NCI-H345 (cell line): ENCODE measurements around the gene STK4.

Source experiments
- DNase-seq: peaks from one replicate; lab custom pipeline; 2025; lab: John Stamatoyannopoulos, UW

STK4 gene

GRCh38 chr20:44966030-44966961 is at the start of gene STK4:
Gene STK4, plus strand, starts transcription at chr20:44966512. Its CDS starts 57 bp downstream, at chr20:44966569.
- DNase-seq: peak; percentile 98

- no peak for DNase-seq
Observed at GRCh38 chr20:44916586-44916985, 49.7 kb upstream of the STK4 start.

- DNase-seq: no peak
Observed at GRCh38 chr20:44917399-44917798, 48.9 kb upstream of the STK4 start.

GRCh38 chr20:44918342-44918741 is 48.0 kb upstream of the STK4 start:
- DNase-seq: no peak

GRCh38 chr20:44918761-44919160 is 47.6 kb upstream of the STK4 start:
- DNase-seq: no peak

- DNase-seq: no peak
Observed at GRCh38 chr20:44921447-44921846, 44.9 kb upstream of the STK4 start.

GRCh38 chr20:44924541-44924940 is 41.8 kb upstream of the STK4 start:
- no peak for DNase-seq

GRCh38 chr20:44928595-44928994 is 37.7 kb upstream of the STK4 start:
- DNase-seq: no peak

- DNase-seq: no peak
Observed at GRCh38 chr20:44930517-44931168, 35.7 kb upstream of the STK4 start.

- DNase-seq: no peak
Observed at GRCh38 chr20:44931911-44932310, 34.4 kb upstream of the STK4 start.

GRCh38 chr20:44932916-44933315 is 33.4 kb upstream of the STK4 start:
- DNase-seq: no peak

GRCh38 chr20:44936510-44936909 is 29.8 kb upstream of the STK4 start:
- no peak for DNase-seq

- DNase-seq: no peak
Observed at GRCh38 chr20:44938637-44939036, 27.7 kb upstream of the STK4 start.

- no peak for DNase-seq
Observed at GRCh38 chr20:44941120-44941691, 25.1 kb upstream of the STK4 start.

GRCh38 chr20:44942264-44942973 is 23.9 kb upstream of the STK4 start:
- no peak for DNase-seq

GRCh38 chr20:44943828-44944227 is 22.5 kb upstream of the STK4 start:
- no peak for DNase-seq

- DNase-seq: no peak
Observed at GRCh38 chr20:44945261-44945660, 21.1 kb upstream of the STK4 start.

GRCh38 chr20:44946271-44946852 is 19.9 kb upstream of the STK4 start:
- DNase-seq: no peak

GRCh38 chr20:44948107-44948506 is 18.2 kb upstream of the STK4 start:
- DNase-seq: no peak

GRCh38 chr20:44948513-44948912 is 17.8 kb upstream of the STK4 start:
- DNase-seq: no peak

- DNase-seq: no peak
Observed at GRCh38 chr20:44950368-44950767, 15.9 kb upstream of the STK4 start.

GRCh38 chr20:44952731-44953130 is 13.6 kb upstream of the STK4 start:
- no peak for DNase-seq
